PC-9 (cell line): ENCODE measurements around the gene F2RL2. TPM values are rescaled to one million over a fixed set of nuclear protein-coding genes. Genes with fewer than 3 reads are reported as not detected.

Experiments used
- BruUV-seq: library from RNA; stranded (reverse); fragments of 400-500 nt; replicated peaks from 2 replicates; lab custom pipeline; 2021; lab: Mats Ljungman, UMichigan
- CTCF ChIA-PET: fragments of 300-600 bp; sonication (Branson Sonifier 250); formaldehyde crosslinking; loops from one replicate; lab custom pipeline; 2022; ENCODE audit warnings: antibody characterized with exemption; lab: Charles Lee
- POLR2A ChIA-PET: fragments of 300-600 bp; sonication (Branson Sonifier 250); formaldehyde crosslinking; loops from one replicate; lab custom pipeline; 2022; ENCODE audit warnings: antibody characterized with exemption; ENCODE audit not compliant: unreplicated experiment; lab: Charles Lee
- DNase-seq, 2 experiments: peaks; one replicate each; pipeline versions ENCODE4 v3.0.0 to v3.0.0-alpha.2; 2015 to 2022; ENCODE audit warnings: mixed read lengths in 1 of 2
- H2AFZ ChIP-seq: fragments of 200-600 bp; sonication (generic); 2 replicates; pipeline ENCODE4 v1.8.1; 2017; ENCODE audit warnings: antibody characterized with exemption
- H3F3A ChIP-seq: fragments of 200-600 bp; sonication (generic); 2 replicates; pipeline ENCODE4 v1.8.1; 2017; ENCODE audit warnings: antibody characterized with exemption, mild to moderate bottlenecking, low read depth; ENCODE audit not compliant: insufficient read depth
- H3K27ac ChIP-seq: fragments of 200-600 bp; sonication (generic); 2 replicates; pipeline ENCODE4 v1.6.1; 2016; ENCODE audit warnings: mixed run types
- H3K27me3 ChIP-seq: fragments of 200-600 bp; sonication (generic); 2 replicates; pipeline ENCODE4 v1.6.1; 2016; ENCODE audit warnings: low read depth, mixed run types; ENCODE audit not compliant: insufficient read depth
- H3K36me3 ChIP-seq: fragments of 200-600 bp; sonication (generic); 2 replicates; pipeline ENCODE4 v1.6.1; 2016; ENCODE audit warnings: low read depth, mixed run types
- H3K4me1 ChIP-seq: fragments of 200-600 bp; sonication (generic); replicated peaks from 2 replicates; pipeline ENCODE4 v1.6.1; 2016; ENCODE audit warnings: mixed run types; ENCODE audit not compliant: insufficient read depth
- H3K4me2 ChIP-seq: fragments of 200-600 bp; sonication (generic); 2 replicates; pipeline ENCODE4 v1.6.1; 2017; ENCODE audit warnings: mixed run types
- H3K4me3 ChIP-seq: fragments of 200-600 bp; sonication (generic); 2 replicates; pipeline ENCODE4 v1.6.1; 2016; ENCODE audit warnings: mixed run types
- H3K79me2 ChIP-seq: fragments of 200-600 bp; sonication (generic); 2 replicates; pipeline ENCODE4 v1.6.1; 2017; ENCODE audit warnings: low read depth, mixed run types
- H3K9me2 ChIP-seq: fragments of 200-600 bp; sonication (generic); 2 replicates; pipeline ENCODE4 v1.8.1; 2017; ENCODE audit warnings: mild to moderate bottlenecking; ENCODE audit not compliant: insufficient read depth
- H3K9me3 ChIP-seq: fragments of 200-600 bp; sonication (generic); 2 replicates; pipeline ENCODE4 v1.8.1; 2016; ENCODE audit warnings: low read depth; ENCODE audit not compliant: insufficient read depth
- H4K20me1 ChIP-seq: fragments of 200-600 bp; sonication (generic); 2 replicates; pipeline ENCODE4 v1.8.1; 2017; ENCODE audit not compliant: insufficient read depth
- EZH2 ChIP-seq: fragments of 200-600 bp; sonication (generic); IDR thresholded peaks from 2 replicates; pipeline ENCODE4 v1.8.0; 2017; ENCODE audit warnings: antibody characterized with exemption, low read depth
- intact Hi-C: fragments of 100-400 bp; cut with micrococcal nuclease; formaldehyde crosslinking; loops from one replicate; pipeline ENCODE4 v1.10.0; 2022; ENCODE audit not compliant: unreplicated experiment
- total RNA-seq: library from RNA; stranded (reverse); gene quantifications from 2 replicates; pipeline ENCODE4 v1.2.3, GENCODE V29; 2021
- TF ChIP-seq, protein P1 (sequence below): fragments of 200-600 bp; sonication (generic); conservative IDR thresholded peaks from 2 replicates; pipeline ENCODE4 v1.6.1; 2017; ENCODE audit warnings: mixed run types, antibody characterized with exemption, mild to moderate bottlenecking, moderate library complexity

The F2RL2 gene
- total RNA-seq, 1 experiment from 2014 or later: 3.5 TPM

DNA sequence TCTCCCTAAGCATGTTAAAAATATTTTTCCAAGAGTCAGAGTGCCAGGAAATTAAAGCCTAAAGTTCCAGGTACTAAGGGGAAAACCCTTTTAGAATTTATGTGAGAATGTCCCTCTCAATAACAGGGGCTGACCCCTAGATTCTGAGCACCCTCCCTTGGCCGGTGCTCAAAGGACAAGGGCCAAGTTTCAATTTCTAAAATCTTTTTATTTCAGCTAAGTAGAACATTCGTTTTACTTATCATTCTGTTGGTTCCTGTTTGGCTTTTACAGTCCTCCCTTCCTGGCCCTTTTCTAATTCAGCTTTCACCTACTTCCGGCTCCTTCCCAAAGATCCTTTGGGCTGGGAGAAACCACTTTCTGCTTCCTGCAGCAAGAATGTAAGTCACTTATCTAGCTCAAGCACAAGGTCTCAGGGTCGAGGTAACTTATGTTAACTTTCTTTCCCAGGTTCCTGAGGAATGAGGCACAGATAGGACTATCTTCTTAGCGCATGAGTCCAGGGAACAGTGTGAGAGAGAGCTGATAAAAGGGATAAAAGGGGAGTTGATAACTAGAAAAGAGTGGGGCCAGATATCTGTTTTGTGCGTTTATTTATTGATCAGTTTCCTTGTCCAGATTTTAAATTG lies 34.6 kb upstream of the F2RL2 start:
- Histone ChIP-seq H3K9me2 (no peaks in the 10 kb centered on the region), H3K9me3 (no peaks in the 10 kb centered on the region), H3K4me3 (no peak overlapping the region), H2AFZ (peak overlapping the region; percentile 50; the same call in 1 of the 2 replicates), H3K79me2 (no peaks in the 10 kb centered on the region), H3K4me1 (no peaks in the 10 kb centered on the region), H4K20me1 (no peaks in the 10 kb centered on the region), H3K27ac (no peak overlapping the region), H3F3A (no peaks in the 10 kb centered on the region), H3K4me2 (no peak overlapping the region), H3K36me3 (no peaks in the 10 kb centered on the region), H3K27me3 (no peaks in the 10 kb centered on the region)
- ChIA-PET POLR2A (no interaction called here), CTCF (no interaction called here)
- no TSS peak for BruUV-seq
- no peak for DNase-seq
- intact Hi-C loops: no loop called here
- TF ChIP-seq, protein P1, sequence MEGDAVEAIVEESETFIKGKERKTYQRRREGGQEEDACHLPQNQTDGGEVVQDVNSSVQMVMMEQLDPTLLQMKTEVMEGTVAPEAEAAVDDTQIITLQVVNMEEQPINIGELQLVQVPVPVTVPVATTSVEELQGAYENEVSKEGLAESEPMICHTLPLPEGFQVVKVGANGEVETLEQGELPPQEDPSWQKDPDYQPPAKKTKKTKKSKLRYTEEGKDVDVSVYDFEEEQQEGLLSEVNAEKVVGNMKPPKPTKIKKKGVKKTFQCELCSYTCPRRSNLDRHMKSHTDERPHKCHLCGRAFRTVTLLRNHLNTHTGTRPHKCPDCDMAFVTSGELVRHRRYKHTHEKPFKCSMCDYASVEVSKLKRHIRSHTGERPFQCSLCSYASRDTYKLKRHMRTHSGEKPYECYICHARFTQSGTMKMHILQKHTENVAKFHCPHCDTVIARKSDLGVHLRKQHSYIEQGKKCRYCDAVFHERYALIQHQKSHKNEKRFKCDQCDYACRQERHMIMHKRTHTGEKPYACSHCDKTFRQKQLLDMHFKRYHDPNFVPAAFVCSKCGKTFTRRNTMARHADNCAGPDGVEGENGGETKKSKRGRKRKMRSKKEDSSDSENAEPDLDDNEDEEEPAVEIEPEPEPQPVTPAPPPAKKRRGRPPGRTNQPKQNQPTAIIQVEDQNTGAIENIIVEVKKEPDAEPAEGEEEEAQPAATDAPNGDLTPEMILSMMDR: no peak
- TF ChIP-seq EZH2: no peak

GRCh38 chr5:76657091-76657490 lies 33.9 kb upstream of the F2RL2 start:
- H2AFZ ChIP-seq: no peak overlapping the region
- BruUV-seq: no TSS peak

GRCh38 chr5:76652809-76653414 lies 29.7 kb upstream of the F2RL2 start:
- H2AFZ ChIP-seq: 0 out of 2 replicates have a peak overlapping the region, but pooled peaks have one; percentile 36
- ChIA-PET POLR2A (interaction anchor here (0.6 to 0.7 kb wide), 2 partner anchors 104 to 1534 kb away, joined by 3 read pairs; no protein-coding TSS in a partner anchor), CTCF (no interaction called here)
- H3K4me1 ChIP-seq: no peaks in the 10 kb centered on the region
- intact Hi-C loops: no loop called here
- no peak overlapping the region for H3K4me3 ChIP-seq
- no peaks in the 10 kb centered on the region for H3F3A ChIP-seq
- no peak for DNase-seq
- H4K20me1 ChIP-seq: no peaks in the 10 kb centered on the region
- no peak overlapping the region for H3K4me2 ChIP-seq
- no peak for TF ChIP-seq EZH2
- TF ChIP-seq, protein P1: no peak
- no peak overlapping the region for H3K27ac ChIP-seq
- no peaks in the 10 kb centered on the region for H3K9me2 ChIP-seq
- H3K79me2 ChIP-seq: no peaks in the 10 kb centered on the region
- BruUV-seq: no TSS peak
- H3K9me3 ChIP-seq: 0 out of 2 replicates have a peak, but pooled peaks cover 3% of the 10 kb centered on the region
- H3K36me3 ChIP-seq: no peaks in the 10 kb centered on the region
- no peaks in the 10 kb centered on the region for H3K27me3 ChIP-seq

More at GRCh38 chr5:76657091-76657490, 33.9 kb upstream of the F2RL2 start:
- no peak for DNase-seq
- no peaks in the 10 kb centered on the region for H3K9me3 ChIP-seq
- H3K27me3 ChIP-seq: no peaks in the 10 kb centered on the region
- TF ChIP-seq EZH2: no peak
- TF ChIP-seq, protein P1: no peak
- no peak overlapping the region for H3K4me3 ChIP-seq
- ChIA-PET CTCF (no interaction called here), POLR2A (no interaction called here)
- H3K9me2 ChIP-seq: no peaks in the 10 kb centered on the region
- no peaks in the 10 kb centered on the region for H3K4me1 ChIP-seq
- H3F3A ChIP-seq: no peaks in the 10 kb centered on the region
- no peak overlapping the region for H3K27ac ChIP-seq
- no peak overlapping the region for H3K4me2 ChIP-seq
- H3K36me3 ChIP-seq: no peaks in the 10 kb centered on the region
- intact Hi-C loops: no loop called here
- no peaks in the 10 kb centered on the region for H4K20me1 ChIP-seq
- no peaks in the 10 kb centered on the region for H3K79me2 ChIP-seq
